Upper lobe of right lung (tissue), 1 donor: ENCODE results near the gene KLHL12. TPM values are rescaled to one million over a fixed set of nuclear protein-coding genes. Genes with fewer than 3 reads are reported as not detected.
A peak's percentile ranks its signal among the peaks of the same experiment; 100 is the strongest.

Experiments
- ATAC-seq: fragments of 200-7000 bp; cut with Tn5 transposase; one replicate; pipeline ENCODE4 v1.9.1; 2020; ENCODE audit warnings: mild to moderate bottlenecking, moderate library complexity
- DNase-seq: peaks from one replicate; pipeline ENCODE4 v3.0.0-alpha.2; 2020
- H3K27ac ChIP-seq: fragments of 200-600 bp; one replicate; pipeline ENCODE4 v1.8.0; 2022
- H3K27me3 ChIP-seq: fragments of 200-600 bp; one replicate; pipeline ENCODE4 v1.8.0; 2022; ENCODE audit warnings: mild to moderate bottlenecking
- H3K36me3 ChIP-seq: fragments of 200-600 bp; one replicate; pipeline ENCODE4 v1.8.0; 2022
- H3K4me1 ChIP-seq: fragments of 200-600 bp; one replicate; pipeline ENCODE4 v1.8.0; 2022
- H3K4me3 ChIP-seq: fragments of 200-600 bp; one replicate; pipeline ENCODE4 v1.8.0; 2022; ENCODE audit warnings: mild to moderate bottlenecking
- H3K9me3 ChIP-seq: fragments of 200-600 bp; one replicate; pipeline ENCODE4 v1.8.0; 2022
- intact Hi-C: fragments of 100-400 bp; cut with DNase I; formaldehyde crosslinking; loops from one replicate; pipeline ENCODE4 v1.11.0; 2022
- total RNA-seq: library from RNA; stranded (reverse); fragmentation: NEBNext Ultra II Directional; extraction: Animal tissue kit (Norgen Biotek cat#: 25700); gene quantifications from one replicate; pipeline ENCODE4 v1.2.1, GENCODE V29; 2021
- TF ChIP-seq, protein P1 (sequence below): fragments of 200-600 bp; IDR thresholded peaks from one replicate; pipeline ENCODE4 v1.8.0; 2022; ENCODE audit warnings: antibody characterized with exemption
- donor health status: DM: no; HTN: yes; CAD: no; lungs with severe emphysema.

Gene KLHL12
- total RNA-seq, 1 donor from 2014 or later: 24.4 TPM

DNA sequence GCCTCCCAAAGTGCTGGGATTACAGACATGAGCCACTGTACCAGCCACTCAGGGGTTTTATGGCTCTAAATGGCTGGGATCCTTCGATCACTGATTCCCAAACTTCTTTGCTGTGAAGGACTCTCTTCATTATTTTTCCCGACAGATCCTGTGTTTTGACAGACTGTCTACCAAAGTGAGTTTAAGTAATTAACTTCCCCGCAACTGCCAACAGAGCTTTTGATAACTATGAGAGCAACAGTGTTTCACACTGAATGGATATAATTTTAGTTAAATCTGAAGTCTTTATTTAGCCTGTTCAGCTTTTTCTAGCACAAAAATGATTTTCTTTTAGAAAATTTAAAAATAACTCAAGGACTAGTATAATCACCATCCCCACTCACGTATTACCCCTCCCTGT lies 25.5 kb downstream of the KLHL12 start:
- Histone ChIP-seq H3K4me3 (no peak overlapping the region), H3K4me1 (no peaks in the 10 kb centered on the region), H3K36me3 (peaks cover 79% of the 10 kb centered on the region), H3K27ac (no peak overlapping the region), H3K27me3 (no peaks in the 10 kb centered on the region), H3K9me3 (no peaks in the 10 kb centered on the region)
- intact Hi-C loops: no loop called here
- TF ChIP-seq, protein P1, sequence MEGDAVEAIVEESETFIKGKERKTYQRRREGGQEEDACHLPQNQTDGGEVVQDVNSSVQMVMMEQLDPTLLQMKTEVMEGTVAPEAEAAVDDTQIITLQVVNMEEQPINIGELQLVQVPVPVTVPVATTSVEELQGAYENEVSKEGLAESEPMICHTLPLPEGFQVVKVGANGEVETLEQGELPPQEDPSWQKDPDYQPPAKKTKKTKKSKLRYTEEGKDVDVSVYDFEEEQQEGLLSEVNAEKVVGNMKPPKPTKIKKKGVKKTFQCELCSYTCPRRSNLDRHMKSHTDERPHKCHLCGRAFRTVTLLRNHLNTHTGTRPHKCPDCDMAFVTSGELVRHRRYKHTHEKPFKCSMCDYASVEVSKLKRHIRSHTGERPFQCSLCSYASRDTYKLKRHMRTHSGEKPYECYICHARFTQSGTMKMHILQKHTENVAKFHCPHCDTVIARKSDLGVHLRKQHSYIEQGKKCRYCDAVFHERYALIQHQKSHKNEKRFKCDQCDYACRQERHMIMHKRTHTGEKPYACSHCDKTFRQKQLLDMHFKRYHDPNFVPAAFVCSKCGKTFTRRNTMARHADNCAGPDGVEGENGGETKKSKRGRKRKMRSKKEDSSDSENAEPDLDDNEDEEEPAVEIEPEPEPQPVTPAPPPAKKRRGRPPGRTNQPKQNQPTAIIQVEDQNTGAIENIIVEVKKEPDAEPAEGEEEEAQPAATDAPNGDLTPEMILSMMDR: no peak
- no peak for ATAC-seq
- no peak for DNase-seq

DNA sequence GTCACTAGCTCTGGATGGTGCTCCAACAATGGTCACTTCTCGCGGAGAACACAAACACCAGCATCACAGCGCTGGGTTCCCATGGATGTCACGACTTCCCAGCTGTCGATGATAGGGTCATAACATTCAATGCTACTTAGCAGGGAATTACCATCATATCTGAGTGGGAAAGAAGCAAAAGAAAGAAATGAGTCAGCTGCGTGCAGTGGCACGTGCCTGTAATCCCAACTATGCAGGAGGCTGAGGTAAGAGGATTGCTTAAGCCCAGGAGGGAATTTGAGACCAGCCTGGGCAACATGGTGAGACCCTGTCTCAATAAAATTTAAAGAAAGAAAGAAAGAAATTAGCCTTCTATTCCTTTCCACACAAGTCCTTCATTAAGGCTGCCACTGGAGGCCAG lies 34.5 kb downstream of the KLHL12 start:
- H3K27me3 ChIP-seq: no peaks in the 10 kb centered on the region
- H3K9me3 ChIP-seq: no peaks in the 10 kb centered on the region
- TF ChIP-seq, protein P1: no peak
- no peak for DNase-seq
- no peak overlapping the region for H3K4me3 ChIP-seq
- intact Hi-C loops: no loop called here
- no peak for ATAC-seq
- peaks cover 71% of the 10 kb centered on the region for H3K36me3 ChIP-seq
- no peak overlapping the region for H3K27ac ChIP-seq
- H3K4me1 ChIP-seq: peaks cover 7% of the 10 kb centered on the region

DNA sequence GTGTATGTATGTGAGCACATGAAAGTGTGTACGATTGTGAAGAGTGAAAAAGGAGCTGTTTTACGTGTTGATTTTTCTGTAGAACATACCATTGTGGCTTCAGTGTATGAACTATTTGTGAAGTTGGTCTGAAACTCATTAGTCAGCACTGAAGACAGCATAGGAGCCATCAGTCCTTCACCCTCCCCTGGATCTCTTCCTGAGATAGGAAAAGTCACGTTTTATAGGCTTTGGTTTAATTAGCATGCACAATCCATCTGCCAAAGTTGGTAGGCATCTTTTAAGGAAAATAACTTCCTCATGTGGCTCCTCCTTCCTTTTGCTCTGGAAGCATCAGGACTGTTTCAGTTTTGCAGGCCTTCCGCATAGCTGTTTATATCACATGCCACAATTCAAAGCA lies 36.6 kb downstream of the KLHL12 start:
- Histone ChIP-seq H3K4me1 (peaks cover 9% of the 10 kb centered on the region), H3K27me3 (no peaks in the 10 kb centered on the region), H3K36me3 (peaks cover 52% of the 10 kb centered on the region), H3K27ac (no peak overlapping the region), H3K4me3 (no peak overlapping the region), H3K9me3 (no peaks in the 10 kb centered on the region)
- TF ChIP-seq, protein P1: no peak
- ATAC-seq (no peak), DNase-seq (no peak)
- intact Hi-C loops: no loop called here

DNA sequence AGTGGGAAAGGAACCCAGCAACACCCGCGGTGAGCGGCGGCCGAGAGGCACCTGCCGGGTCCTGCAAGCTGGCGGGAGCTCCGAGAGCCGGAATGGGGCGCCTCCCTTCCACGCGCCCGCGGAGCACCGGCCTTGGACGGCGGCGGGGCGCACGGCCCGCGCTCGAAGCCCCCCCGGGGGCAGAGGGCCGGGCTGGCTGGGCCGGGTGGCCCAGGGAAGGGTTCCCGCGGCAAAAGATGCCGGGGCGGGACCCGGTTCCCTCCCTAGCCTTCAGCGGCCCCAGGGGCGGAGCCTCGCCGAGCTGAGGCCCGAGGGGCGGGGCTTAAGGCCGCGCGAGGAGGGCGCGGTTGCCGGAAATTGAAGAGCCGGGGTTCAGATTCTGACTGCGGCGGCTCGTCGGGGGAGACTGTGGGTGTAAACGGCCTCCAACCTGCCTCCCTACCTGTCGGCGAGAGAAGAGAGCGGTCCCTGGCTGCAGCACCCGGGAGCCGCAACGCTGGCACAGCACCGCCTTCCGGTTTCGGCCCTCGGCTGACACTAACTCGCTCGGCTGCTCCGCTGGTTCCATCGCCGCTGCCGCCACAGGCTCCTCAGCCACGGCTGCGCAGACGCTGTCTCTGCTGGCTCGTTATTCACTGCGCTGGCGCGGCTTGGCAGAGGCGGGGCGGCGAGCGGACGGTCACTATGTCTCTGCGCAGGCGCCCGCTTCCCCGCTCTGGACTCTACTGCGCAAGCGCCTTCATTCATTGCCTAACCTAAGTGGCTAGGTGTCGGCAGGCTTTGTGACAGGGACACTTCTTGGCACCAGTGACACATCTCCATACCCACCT lies 38.3 kb downstream of the KLHL12 start, which contains the start of gene RABIF:
RABIF (minus strand) TSS at position 619 of the 830 bp plus-strand sequence; CDS start at position 568, 51 bp downstream.
- Histone ChIP-seq H3K4me3 (peak within 1 kb of the TSS; percentile 89), H3K27me3 (no peaks in the 10 kb centered on the region), H3K36me3 (peaks cover 36% of the 10 kb centered on the region), H3K4me1 (peaks cover 9% of the 10 kb centered on the region), H3K27ac (peak within 1 kb of the TSS; percentile 95), H3K9me3 (no peaks in the 10 kb centered on the region)
- DNase-seq (peak; percentile 99), ATAC-seq (peak; percentile 98)
- TF ChIP-seq, protein P1: peak; percentile 16
- intact Hi-C loops: no loop called here

DNA sequence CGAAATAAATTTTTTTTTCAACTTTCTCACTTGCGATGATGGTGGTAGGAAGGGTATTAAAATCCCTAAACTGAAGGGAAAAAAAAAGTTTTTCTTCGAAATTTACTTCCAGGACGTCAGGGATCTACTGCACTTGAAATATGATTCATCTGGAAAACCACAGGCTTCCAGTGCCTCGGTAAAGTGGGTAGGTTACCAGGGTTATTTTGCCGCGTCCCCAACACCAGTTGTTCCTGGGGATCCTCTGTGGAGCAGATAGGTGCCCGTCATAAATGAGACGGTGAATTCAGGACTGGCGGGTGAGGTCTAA lies 38.9 kb downstream of the KLHL12 start:
- Histone ChIP-seq H3K9me3 (no peaks in the 10 kb centered on the region), H3K4me1 (peaks cover 9% of the 10 kb centered on the region), H3K36me3 (peaks cover 30% of the 10 kb centered on the region), H3K27ac (peak overlapping the region; percentile 95), H3K27me3 (no peaks in the 10 kb centered on the region), H3K4me3 (peak overlapping the region; percentile 89)
- DNase-seq: no peak
- ATAC-seq: no peak
- TF ChIP-seq, protein P1: no peak
- intact Hi-C loops: no loop called here
